NB4 (cell line): Measurements from ENCODE around the gene MAP4K2.

Experiments
- CTCF ChIP-seq: IDR thresholded peaks from one replicate; pipeline ENCODE4 v1.5.1; 2012; ENCODE audit warnings: low read depth, low read length
- MYC ChIP-seq: IDR thresholded peaks from 2 replicates; pipeline ENCODE4 v1.6.1; 2011; ENCODE audit warnings: low read depth, low read length
- POLR2A ChIP-seq: IDR thresholded peaks from 2 replicates; pipeline ENCODE4 v1.6.1; 2011; ENCODE audit warnings: mild to moderate bottlenecking; ENCODE audit not compliant: insufficient read length; ENCODE audit errors: extremely low read depth

- no peak for TF ChIP-seq CTCF
- TF ChIP-seq POLR2A, result no peak
- no peak for TF ChIP-seq MYC
Observed at GRCh38 chr11:64817476-64817875, 14.5 kb upstream of the MAP4K2 start.
